HG03196 (cell line): ENCODE measurements around the gene SLC6A8.
"Not testable (repeated sequence)": the region's sequence is repeated elsewhere in the genome, so short reads cannot be mapped to it uniquely, and the experiment has no call there.

Source experiments
- ATAC-seq: cut with Tn5 transposase; IDR thresholded peaks from one replicate; pipeline ENCODE4 v1.9.1; 2021; ENCODE audit not compliant: unreplicated experiment

The SLC6A8 gene

GRCh38 chrX:153745067-153745433 lies 57.3 kb downstream of the SLC6A8 start:
- ATAC-seq = not testable (repeated sequence)
